Skin of body (tissue), 2 donors: ENCODE measurements around the gene PAPSS2. TPM values are rescaled to one million over a fixed set of nuclear protein-coding genes. Genes with fewer than 3 reads are reported as not detected.
A peak's percentile ranks its signal among the peaks of the same experiment; 100 is the strongest.
"Not testable (repeated sequence)": the region's sequence is repeated elsewhere in the genome, so short reads cannot be mapped to it uniquely, and the experiment has no call there.

Experiments used
- DNase-seq: peaks from one replicate; lab custom pipeline; 2025; lab: John Stamatoyannopoulos, UW
- total RNA-seq: library from RNA; depleted of rRNA; stranded (reverse); fragments of >200 nt; gene quantifications from one replicate; pipeline ENCODE4 v1.2.3, GENCODE V29; 2014

PAPSS2 gene
- 7.2 TPM for total RNA-seq

DNA sequence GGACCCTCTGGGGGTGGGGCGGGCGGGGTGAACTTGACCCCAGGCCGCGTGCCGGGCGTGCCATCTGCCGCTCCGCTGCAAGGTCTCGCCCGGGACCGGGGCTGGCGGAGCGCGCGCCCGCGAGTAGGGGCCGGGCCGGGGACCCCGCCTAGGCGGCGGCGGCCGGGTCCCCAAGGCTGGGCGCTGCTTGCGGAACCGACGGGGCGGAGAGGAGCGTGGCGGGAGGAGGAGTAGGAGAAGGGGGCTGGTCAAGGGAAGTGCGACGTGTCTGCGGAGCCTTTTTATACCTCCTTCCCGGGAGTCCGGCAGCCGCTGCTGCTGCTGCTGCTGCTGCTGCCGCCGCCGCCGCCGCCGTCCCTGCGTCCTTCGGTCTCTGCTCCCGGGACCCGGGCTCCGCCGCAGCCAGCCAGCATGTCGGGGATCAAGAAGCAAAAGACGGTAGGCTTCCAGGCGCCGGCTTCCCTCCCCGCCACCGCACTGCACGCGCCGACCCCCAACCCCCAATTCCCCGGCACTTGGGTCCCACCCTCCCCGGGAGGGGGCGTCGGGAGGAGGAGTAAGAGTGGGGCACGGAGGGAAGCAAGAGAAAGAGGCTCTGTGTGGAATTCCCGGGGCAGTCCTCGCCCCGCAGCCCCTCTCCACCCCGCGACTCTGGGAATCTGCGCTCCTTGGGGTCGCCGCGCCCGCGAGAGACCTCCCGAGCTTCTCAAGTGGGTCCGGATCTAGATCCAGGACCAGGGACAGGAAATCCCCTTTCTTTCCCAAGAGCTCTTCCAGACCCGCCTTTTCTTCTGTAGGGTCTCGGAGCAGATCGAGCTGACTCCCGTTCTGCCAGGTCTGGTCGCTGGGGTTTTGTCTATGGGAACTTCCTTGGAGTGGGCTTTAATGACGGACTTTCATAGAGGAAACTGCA lies at the start of gene PAPSS2:
Gene PAPSS2, plus strand, starts transcription at position 308 of the 913 bp plus-strand sequence. Its CDS starts 104 bp downstream, at position 412.
- no peak for DNase-seq

DNA sequence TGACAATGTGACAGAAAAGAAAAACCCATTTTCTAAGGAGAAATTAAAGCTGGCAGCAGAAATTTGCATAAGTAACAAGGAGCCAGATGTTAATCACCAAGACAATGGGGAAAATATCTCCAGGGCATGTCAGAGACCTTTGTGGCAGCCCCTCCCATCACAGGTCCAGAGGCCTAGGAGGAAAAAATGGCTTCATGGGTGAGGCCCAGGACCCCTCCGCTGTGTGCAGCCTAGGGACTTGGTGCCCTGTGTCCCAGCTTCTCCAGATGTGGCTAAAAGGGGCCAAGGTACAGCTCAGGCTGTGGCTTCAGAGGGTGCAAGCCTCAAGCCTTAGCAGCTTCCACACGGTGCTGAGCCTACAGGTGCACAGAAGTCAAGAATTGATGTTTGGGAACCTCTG lies 48.3 kb upstream of the PAPSS2 start:
- not testable (repeated sequence) for DNase-seq

DNA sequence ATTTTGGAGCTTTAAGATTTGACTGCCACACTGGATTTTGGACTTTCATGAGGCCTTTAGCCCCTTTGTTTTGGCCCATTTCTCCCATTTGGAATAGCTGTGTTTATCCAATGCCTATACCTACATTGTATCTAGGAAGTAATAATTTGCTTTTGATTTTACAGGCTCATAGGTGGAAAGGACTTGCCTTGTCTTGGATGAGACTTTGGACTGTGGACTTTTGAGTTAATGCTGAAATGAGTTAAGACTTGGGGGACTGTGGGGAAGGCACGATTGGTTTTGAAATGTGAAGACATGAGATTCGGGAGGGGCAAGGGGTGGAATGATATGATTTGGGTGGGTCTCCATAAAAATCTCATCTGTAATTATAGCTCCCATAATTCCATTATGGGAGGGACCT lies 47.6 kb upstream of the PAPSS2 start:
- DNase-seq = no peak

DNA sequence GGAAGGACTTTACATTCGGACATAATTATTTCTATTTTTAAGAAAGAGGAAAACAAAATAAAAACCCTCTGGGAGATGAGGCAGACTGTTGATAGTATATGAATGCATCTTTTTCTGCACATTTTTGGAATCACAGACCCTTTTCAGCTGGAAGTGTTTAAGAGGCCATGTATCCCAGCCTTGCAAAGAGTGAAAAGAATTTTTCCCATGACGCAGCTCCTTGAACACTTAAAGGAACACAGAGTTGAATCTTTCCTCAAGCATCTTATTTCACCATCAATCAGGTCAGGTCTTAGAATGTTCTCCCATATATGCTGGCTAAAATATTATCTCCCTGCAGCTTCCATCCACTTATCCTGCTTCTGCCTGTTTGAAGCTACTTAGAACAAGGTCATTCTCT lies 45.9 kb upstream of the PAPSS2 start:
- peak; percentile 98 for DNase-seq

DNA sequence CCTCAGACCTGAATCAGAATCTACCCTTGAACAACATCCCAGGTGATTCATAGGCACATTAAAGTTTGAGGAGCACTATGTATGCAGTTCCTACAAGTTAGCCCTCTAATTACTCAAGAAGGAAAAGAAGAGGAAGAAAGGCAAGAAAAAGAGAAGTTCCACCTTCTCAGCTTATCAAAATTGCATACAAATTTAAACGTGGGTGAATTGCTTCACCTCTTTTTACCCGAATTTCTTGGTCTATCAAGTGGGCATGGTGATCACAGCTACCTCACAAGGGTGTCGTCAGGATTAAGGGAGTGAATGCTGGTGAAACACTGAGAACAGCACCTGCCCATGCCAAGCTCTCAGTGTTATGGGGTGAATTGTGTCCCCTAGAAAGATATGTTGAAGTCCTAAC lies 43.8 kb upstream of the PAPSS2 start:
- DNase-seq = no peak

DNA sequence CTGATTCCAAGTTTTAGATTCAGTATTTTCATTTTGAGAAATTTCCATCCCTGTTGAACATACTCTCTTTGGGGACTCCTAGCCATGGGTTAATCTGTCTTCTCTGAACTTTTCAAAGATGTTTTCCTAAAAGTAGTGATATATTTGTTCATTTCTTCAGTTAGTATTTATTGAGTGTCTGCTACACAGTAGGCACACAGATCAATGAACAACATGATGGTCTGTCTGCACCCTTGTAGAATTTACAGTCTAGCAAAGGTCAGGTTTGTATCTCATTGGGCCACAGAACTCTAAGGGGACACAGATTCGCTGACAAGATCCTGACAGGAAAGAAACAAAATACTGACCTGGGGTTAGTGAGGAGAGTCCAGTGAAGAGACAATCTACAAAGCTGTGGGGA lies 42.2 kb upstream of the PAPSS2 start:
- no peak for DNase-seq

DNA sequence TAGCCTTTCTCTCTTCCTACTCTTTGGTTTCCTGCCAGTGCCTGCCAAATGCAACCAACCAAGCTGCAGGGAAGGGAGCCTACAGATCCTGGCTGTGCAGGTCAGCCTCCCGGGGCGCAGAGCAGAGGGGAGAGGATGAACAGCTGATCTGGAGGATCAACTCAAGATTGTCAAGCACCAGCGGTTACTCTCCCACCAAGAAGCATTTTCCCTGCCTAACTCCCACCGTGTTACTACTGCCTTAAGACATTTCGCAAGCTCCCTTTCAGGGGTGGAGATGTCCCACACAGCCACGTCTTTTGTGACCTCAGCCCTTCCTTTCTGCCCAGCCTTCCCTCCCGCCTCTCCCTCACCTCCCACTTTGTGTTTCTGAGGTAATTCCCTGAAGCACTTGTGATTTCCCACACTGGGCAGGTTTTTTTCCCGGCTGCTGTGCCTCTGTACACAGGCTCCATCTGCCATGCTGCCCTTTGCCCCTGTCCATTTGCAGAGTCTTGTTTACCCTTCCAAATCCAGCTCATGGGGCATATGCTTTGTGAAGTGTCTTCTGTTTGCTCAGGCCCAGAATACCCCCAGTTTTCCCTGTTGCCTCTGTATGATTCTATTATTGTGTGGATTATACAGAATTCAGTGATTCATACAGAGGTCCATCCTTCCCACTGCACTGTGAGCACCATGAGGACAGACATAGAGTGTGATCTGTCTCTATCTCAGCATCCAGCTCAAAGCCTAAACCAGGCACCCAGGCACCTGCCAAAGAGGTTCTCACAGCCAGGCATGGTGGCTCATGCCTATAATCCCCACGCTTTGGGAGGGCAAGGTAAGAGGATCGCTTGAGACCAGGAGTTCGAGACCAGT lies 40.9 kb upstream of the PAPSS2 start:
- DNase-seq = no peak

DNA sequence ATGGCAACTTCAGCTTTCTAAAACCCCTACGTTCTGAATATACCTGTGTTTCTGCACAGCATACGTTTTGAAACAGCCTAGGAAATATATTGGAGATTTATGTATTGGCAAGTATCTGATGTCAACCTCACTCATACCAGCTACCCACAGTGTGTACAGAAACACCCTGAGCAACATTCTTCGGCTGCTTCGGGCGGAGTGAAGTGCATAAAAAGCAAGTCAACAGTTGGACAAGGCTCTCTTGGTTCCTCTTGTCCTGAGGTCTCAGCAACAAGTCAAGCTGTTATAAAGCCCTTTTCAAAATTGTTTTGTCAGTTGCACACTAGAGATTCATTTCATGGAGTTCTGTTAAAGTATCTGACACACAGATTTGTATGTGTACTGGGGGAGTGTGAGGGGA lies 40.0 kb upstream of the PAPSS2 start:
- DNase-seq = no peak

DNA sequence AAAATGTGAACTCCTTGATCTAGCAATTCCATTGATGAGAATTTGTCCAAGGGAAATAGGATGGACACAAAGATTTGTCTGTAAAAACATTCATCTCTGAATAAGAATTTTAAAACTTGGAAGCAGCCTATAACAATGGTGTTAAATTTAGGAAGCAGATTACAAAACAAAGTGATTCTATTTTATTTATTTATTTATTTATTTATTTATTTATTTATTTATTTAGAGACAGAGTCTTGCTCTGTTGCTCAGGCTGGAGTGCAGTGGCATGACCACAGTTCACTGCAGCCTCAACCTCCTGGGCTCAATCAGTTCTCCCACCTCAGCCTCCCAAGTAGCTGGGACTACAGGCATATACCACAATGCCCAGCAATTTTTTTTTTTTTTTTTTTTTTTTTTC lies 38.2 kb upstream of the PAPSS2 start:
- DNase-seq = not testable (repeated sequence)

DNA sequence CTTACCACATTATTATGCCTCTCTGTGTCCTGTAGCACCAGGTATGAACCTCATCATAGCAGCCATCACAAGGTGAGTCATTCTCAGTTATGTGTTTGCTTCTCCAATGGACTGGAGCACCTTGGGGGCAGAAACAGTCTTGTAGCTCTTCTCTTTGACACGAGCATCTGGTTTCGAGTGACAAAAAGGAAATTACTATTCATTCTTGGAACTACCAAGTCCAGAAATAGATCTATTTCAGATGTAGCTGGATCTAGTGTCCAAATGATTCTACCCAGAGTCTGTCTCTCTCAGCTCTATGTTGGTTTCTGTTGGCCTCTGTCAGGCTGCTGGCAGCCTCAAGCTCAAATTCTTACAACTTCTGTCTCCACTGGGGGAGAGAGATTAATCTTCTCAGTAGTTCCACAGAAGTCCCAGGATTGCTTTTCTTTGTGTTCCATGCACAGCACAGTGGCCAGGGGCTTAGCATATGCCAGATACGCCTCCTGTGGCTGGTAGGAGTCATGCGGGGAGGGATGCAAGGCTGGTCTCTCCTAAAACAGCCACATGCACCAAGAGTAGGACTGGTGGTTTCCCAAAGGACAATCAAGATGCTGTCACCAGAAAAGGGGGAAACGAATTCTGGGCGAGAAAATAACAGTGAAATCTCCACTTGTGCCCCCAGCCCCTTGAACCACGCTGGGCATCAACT lies 37.2 kb upstream of the PAPSS2 start:
- DNase-seq = peak; percentile 89

DNA sequence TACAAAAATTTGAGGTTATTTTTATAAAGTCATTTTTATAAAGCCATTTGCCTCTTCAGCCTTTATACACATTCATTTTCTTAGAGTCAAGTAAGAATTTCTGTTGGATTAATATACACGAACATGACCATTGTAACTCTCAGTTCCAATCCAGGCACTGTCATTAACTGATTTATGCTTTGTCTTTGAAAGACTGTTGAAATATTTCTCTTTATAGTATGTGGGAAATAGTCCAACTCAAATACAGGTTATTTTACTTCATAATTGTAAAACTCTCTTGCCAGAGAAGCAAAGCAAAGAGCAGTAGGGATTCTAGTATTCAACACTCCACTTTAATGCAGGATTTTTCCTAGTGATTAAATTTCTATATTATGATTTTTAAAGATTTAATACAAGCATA lies 36.5 kb upstream of the PAPSS2 start:
- no peak for DNase-seq

DNA sequence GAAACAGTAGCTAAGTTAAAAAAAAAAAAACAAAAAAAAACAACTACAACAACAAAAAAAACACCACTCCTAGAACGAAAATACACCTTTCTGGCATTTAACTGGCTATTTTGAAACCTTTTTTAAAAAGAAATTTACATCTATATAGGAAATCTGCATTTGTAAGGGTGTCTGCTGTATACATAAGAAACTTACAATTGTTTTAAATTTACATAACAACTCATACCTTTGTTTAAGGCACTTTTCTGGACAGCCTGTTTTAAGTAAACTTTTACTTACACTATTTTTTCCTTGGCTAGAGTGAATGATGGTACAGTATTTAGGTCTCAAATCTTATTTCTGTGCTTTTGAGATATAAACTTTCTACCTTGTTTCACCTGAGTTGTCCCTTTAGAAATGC lies 34.0 kb upstream of the PAPSS2 start:
- no peak for DNase-seq

DNA sequence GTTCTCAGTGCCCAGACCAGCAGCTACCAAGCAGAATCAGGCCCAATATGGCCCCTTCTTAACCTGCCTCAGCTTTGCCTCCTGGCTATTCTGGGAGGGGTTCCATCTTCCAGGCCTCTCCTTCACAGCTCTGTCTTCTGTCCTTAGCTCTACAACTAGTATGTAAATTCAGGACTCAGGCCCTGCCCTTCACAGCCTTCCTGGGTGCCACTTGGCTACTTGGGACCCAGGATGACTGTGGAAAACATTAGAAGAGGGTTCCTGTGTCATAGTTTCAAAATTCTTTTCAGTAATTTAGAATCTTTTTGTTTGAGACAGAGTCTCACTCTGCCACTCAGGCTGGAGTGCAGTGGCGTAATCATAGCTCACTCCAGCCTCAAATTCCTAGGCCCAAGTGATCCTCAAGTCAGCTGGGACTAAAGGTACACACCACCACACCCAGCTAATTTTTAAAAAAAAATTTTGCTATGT lies 33.2 kb upstream of the PAPSS2 start:
- no peak for DNase-seq

DNA sequence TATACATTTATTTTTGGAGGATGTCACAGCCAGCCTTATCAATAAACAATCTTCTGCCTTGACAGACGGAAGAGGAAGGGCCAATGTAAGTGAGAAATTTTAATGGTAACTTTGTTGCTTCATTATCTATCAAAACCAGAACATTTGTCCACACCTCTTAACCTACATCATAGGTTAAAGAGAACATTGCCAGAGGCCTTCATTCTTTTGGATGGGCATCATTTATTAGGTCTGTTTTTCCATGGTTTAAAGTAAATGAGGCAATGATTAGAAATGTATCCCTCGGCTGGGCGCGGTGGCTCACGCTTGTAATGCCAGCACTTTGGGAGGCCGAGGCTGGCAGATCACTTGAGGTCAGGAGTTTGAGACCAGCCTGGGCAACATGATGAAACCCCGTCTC lies 29.5 kb upstream of the PAPSS2 start:
- no peak for DNase-seq

DNA sequence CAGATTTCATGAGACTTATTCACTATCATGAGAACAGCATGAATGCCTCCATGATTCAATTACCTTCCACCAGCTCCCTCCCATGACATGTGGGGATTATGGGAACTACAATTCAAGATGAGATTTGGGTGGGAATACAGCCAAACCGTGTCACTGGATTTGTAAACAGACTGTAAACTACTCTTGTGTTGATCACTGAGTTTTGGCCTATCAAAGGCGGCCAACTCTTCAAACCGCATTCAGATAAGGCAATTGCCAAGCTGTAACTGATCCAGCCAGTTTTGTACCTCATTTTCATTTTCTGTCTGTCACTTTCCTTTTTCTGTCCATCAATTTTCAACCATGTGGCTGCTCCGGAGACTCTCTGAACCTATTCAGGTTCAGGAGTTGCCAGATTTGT lies 27.2 kb upstream of the PAPSS2 start:
- no peak for DNase-seq

DNA sequence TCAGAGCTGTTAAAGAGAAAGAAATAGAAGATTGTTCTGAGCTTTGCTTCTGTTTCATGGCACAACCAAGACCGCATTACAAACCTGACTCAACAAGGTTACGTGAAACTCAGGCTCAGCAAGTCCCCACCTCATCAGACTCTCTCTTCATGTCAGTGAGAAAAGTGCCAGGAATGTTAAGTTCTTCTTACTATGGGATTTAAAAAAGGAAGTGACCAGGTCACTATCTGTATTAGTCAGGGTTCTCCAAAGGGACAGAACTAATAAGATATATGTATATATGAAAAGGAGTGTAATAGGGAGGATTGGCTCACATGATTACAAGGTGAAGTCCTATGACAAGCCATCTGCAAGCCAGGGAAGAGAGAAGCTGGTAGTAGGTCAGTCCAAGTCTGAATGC lies 25.4 kb upstream of the PAPSS2 start:
- DNase-seq = no peak

DNA sequence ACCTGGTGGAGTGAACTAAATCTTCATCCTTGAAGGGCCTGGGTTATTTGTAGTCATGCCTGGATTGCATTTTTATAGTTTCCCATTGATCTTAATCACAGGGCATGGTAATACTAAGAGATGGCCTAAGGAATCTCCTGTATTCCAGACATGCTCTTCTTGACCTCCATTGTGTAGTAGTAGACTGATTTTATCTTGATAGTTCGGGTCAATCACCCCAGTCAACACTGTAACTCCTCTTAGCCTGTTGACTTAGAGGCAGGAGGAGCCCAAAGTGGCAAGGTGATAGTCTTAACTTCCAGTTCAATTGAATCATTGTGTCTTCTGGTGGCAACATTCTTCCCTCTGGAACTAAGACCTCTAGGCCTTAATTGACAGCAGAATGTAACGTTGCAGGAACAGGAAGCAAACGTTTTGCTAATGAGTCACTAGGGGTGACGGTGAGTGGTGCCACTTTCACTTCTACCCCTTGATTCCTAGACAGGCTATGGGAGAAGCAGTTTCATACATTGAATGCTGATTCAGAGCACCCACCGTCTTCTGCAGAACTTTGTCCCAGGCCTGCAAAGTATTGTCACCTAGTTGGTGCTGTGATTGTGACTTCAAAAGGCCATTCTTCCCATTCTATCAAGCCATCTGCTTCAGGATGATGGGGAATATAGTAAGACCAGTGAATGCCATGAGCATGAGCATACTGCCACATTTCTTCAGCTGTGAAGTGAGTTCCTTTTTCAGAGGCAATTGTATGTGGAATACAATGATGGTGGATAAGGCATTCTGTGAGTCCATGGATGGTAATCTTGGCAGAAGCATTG lies 24.0 kb upstream of the PAPSS2 start:
- no peak for DNase-seq

DNA sequence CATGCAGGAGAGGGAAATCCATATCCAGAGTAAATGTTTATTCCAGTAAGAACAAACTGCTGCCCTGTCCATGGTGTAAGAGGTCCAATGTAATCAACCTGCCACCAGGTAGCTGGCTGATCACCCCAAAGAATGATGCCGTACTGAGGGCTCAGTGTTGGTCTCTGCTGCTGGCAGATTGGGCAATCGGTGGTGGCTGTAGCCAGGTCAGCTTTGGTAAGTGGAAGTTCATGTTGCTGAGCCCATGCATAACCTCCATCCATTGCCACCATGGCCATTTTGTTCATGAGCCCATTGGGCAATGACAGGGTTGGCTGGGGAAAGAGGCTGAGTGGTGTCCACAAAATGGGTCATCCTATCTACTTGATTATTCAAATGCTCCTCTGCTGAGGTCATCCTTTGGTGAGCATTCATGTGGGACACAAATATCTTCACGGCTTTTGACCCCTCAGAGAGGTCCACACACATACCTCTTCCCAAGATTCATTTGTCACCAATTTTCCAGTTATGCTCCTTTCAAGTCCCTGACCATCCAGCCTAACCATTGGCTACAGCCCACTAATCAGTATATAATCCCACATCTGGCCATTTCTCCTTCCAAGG lies 23.3 kb upstream of the PAPSS2 start:
- no peak for DNase-seq

DNA sequence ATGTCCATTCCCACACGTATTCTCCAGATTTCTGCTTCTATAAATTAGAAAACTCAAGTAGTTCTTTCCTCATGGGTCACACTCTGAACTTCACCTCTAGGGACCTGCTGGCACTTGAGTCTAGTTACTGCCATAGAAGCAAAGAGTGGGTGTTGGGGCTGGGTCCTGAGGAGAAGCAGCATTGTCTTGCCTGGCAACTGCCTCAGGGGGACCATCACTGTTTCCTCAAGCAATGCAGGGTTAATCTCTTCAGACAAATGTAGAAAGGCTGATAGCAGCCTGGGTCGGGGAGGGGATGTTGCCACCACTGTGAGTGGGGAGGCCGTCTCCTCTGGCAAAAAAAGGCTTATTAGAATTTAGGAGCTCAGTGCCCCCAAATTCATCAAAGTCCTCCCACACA lies 20.2 kb upstream of the PAPSS2 start:
- DNase-seq = no peak

DNA sequence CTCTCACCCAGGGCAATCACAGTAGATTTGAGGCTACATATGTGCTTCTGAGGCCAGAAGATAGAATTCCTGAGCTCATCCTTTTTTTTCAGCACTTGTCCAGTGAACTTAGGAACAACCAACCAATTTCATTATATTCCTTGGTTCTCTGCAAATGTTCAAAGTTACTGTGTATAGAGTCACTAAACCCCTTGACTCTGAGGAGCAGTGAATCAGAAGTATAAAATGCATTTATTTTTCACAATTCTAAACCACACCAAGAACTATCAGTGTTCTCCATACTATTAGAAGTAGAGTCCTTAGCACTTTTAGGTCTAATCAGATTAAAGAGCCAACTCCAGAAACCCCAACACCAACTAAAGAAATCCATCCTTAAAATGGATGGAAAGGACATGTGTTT lies 19.6 kb upstream of the PAPSS2 start:
- DNase-seq = no peak
